Measurements from ENCODE around the gene FOSB.

The FOSB gene

GRCh38 chr19:45442778-45443461 lies 24.9 kb upstream of the FOSB start:
- DNase-seq (ENCODE audit: low spot score) = no peak

GRCh38 chr19:45443462-45444317 lies 24.1 kb upstream of the FOSB start:
- peak; percentile 90 for DNase-seq (ENCODE audit: low spot score)

- DNase-seq (ENCODE audit: low spot score) = peak; percentile 96
Measured at GRCh38 chr19:45444318-45445041, 23.3 kb upstream of the FOSB start.

GRCh38 chr19:45445139-45445538 lies 22.7 kb upstream of the FOSB start:
- DNase-seq (ENCODE audit: low spot score) = no peak

- DNase-seq (ENCODE audit: low spot score) = no peak
Measured at GRCh38 chr19:45446295-45446694, 21.5 kb upstream of the FOSB start.

GRCh38 chr19:45446944-45447343 lies 20.9 kb upstream of the FOSB start:
- no peak for DNase-seq (ENCODE audit: low spot score)

- DNase-seq (ENCODE audit: low spot score) = no peak
Measured at GRCh38 chr19:45448425-45448756, 19.4 kb upstream of the FOSB start.

- DNase-seq (ENCODE audit: low spot score) = peak; percentile 64
Measured at GRCh38 chr19:45448887-45449299, 18.9 kb upstream of the FOSB start.

- no peak for DNase-seq (ENCODE audit: low spot score)
Measured at GRCh38 chr19:45450012-45450333, 17.8 kb upstream of the FOSB start.

GRCh38 chr19:45451131-45451849 lies 16.5 kb upstream of the FOSB start:
- DNase-seq (ENCODE audit: low spot score) = peak; percentile 77

GRCh38 chr19:45451850-45452387 lies 15.9 kb upstream of the FOSB start:
- DNase-seq (ENCODE audit: low spot score) = no peak

GRCh38 chr19:45455707-45456499 lies 11.9 kb upstream of the FOSB start:
- DNase-seq (ENCODE audit: low spot score) = peak; percentile 90

GRCh38 chr19:45456500-45456815 lies 11.3 kb upstream of the FOSB start:
- no peak for DNase-seq (ENCODE audit: low spot score)

- DNase-seq (ENCODE audit: low spot score) = peak; percentile 47
Measured at GRCh38 chr19:45457776-45458175, 10.0 kb upstream of the FOSB start.

GRCh38 chr19:45460807-45461347 lies 6.9 kb upstream of the FOSB start:
- no peak for DNase-seq (ENCODE audit: low spot score)

GRCh38 chr19:45462174-45462573 lies 5.6 kb upstream of the FOSB start:
- DNase-seq (ENCODE audit: low spot score) = no peak

GRCh38 chr19:45463241-45463640 lies 4.6 kb upstream of the FOSB start:
- no peak for DNase-seq (ENCODE audit: low spot score)

- no peak for DNase-seq (ENCODE audit: low spot score)
Measured at GRCh38 chr19:45464274-45464673, 3.5 kb upstream of the FOSB start.

- no peak for DNase-seq (ENCODE audit: low spot score)
Measured at GRCh38 chr19:45464852-45465441, 2.8 kb upstream of the FOSB start.

GRCh38 chr19:45467115-45467455 lies 711 bp upstream of the FOSB start:
- no peak for DNase-seq (ENCODE audit: low spot score)

- no peak for DNase-seq (ENCODE audit: low spot score)
Measured at GRCh38 chr19:45468159-45468651, 409 bp downstream of the FOSB start.

Measured in left forelimb (tissue), 1 donor.